HepG2 (cell line): ENCODE data around the gene TMEM253. TPM values are rescaled to one million over a fixed set of nuclear protein-coding genes. Genes with fewer than 3 reads are reported as not detected.
A peak's percentile ranks its signal among the peaks of the same experiment; 100 is the strongest.

Experiments
- ETV6 ChIP-seq: sonication (generic); formaldehyde crosslinking; conservative IDR thresholded peaks from 2 replicates; pipeline ENCODE4 v1.4.0; 2020; ENCODE audit warnings: missing genetic modification reagents
- FOXP1 ChIP-seq, 2 experiments: fragments of 450-650 bp in 1 of 2; IDR thresholded peaks; 2 replicates each; pipeline ENCODE4 v1.6.1; 2017 to 2018; ENCODE audit warnings: antibody characterized with exemption in 1 of 2
- JUNB ChIP-seq: sonication (generic); formaldehyde crosslinking; IDR thresholded peaks from 2 replicates; pipeline ENCODE4 v1.8.0; 2022; ENCODE audit warnings: missing genetic modification reagents, mild to moderate bottlenecking, borderline replicate concordance
- KDM4B ChIP-seq: sonication (generic); formaldehyde crosslinking; IDR thresholded peaks from 2 replicates; pipeline ENCODE4 v1.4.0; 2020; ENCODE audit warnings: missing genetic modification reagents
- KLF16 ChIP-seq, 2 experiments: sonication (generic) in 1 of 2; formaldehyde crosslinking in 1 of 2; IDR thresholded peaks; 2 replicates each; pipeline versions ENCODE4 v1.6.1 to v1.8.0; 2016 to 2023; ENCODE audit warnings: missing genetic modification reagents in 2 of 2, missing compliant biosample characterization in 1 of 2
- MIER3 ChIP-seq: IDR thresholded peaks from 2 replicates; pipeline ENCODE4 v1.6.1; 2016; ENCODE audit warnings: missing compliant biosample characterization, borderline replicate concordance
- NR3C1 ChIP-seq: sonication (generic); formaldehyde crosslinking; IDR thresholded peaks from 2 replicates; pipeline ENCODE4 v1.4.0; 2020; ENCODE audit warnings: missing genetic modification reagents
- RCOR2 ChIP-seq: IDR thresholded peaks from 2 replicates; pipeline ENCODE4 v1.6.1; 2016; ENCODE audit warnings: missing biosample characterization, missing genetic modification reagents
- ZBTB21 ChIP-seq: sonication (generic); formaldehyde crosslinking; IDR thresholded peaks from 2 replicates; pipeline ENCODE4 v1.4.0; 2020; ENCODE audit warnings: missing genetic modification reagents
- ZFP41 ChIP-seq: sonication (generic); formaldehyde crosslinking; IDR thresholded peaks from 2 replicates; pipeline ENCODE4 v1.4.0; 2020; ENCODE audit warnings: mild to moderate bottlenecking, missing genetic modification reagents, borderline replicate concordance
- ZNF24 ChIP-seq: fragments of 450-650 bp; IDR thresholded peaks from 2 replicates; pipeline ENCODE4 v1.6.1; 2017; ENCODE audit warnings: antibody characterized with exemption, mild to moderate bottlenecking
- ZNF280B ChIP-seq: sonication (generic); formaldehyde crosslinking; IDR thresholded peaks from 2 replicates; pipeline ENCODE4 v1.5.0; 2020; ENCODE audit warnings: missing genetic modification reagents, mild to moderate bottlenecking, borderline replicate concordance
- ZNF558 ChIP-seq: sonication (generic); formaldehyde crosslinking; IDR thresholded peaks from 2 replicates; pipeline ENCODE4 v1.9.0; 2022; ENCODE audit warnings: mild to moderate bottlenecking, missing genetic modification reagents, borderline replicate concordance
- ZNF740 ChIP-seq: sonication (generic); formaldehyde crosslinking; IDR thresholded peaks from 2 replicates; pipeline ENCODE4 v1.4.0; 2020; ENCODE audit warnings: missing genetic modification reagents
- polyA plus RNA-seq, 8 experiments: library from polyadenylated mRNA; depleted of rRNA in 3 of 8; stranded (reverse) in 7 of 8; unstranded in 1 of 8; fragments of >200 nt; fragmentation: Illumina TruSeq in 4 of 8; extraction: Trizol in 4 of 8; gene quantifications; 2 replicates each; pipeline versions ENCODE4 v1.2.1 to v1.2.3, GENCODE V29; 2011 to 2016; ENCODE audit warnings: low read depth in 4 of 8, missing spikeins in 1 of 8, mixed read lengths in 1 of 8; ENCODE audit not compliant: insufficient read depth in 1 of 8
- total RNA-seq, 5 experiments: library from RNA; depleted of rRNA; stranded (reverse); fragments of >200 nt; fragmentation: Illumina TruSeq; extraction: Trizol; gene quantifications; 2 replicates each; pipeline ENCODE4 v1.2.3, GENCODE V29; 2016; ENCODE audit warnings: low read depth in 1 of 5
- TF ChIP-seq, protein P1 (sequence below): sonication (generic); formaldehyde crosslinking; IDR thresholded peaks from 2 replicates; pipeline ENCODE4 v1.5.0; 2020; ENCODE audit warnings: mild to moderate bottlenecking, missing genetic modification reagents
- TF ChIP-seq, protein P2 (sequence below): sonication (generic); formaldehyde crosslinking; IDR thresholded peaks from 2 replicates; pipeline ENCODE4 v1.4.0; 2020; ENCODE audit warnings: mild to moderate bottlenecking, missing genetic modification reagents
- TF ChIP-seq, protein P3 (sequence below): sonication (generic); formaldehyde crosslinking; conservative IDR thresholded peaks from 2 replicates; pipeline ENCODE4 v1.4.0; 2020; ENCODE audit warnings: missing genetic modification reagents

TMEM253 gene
- total and polyA plus RNA-seq, 2 of the 13 experiments (the other 11 are each of a cell fraction or from before 2014, with no cell fraction given), result 0.29 to 0.45 TPM

DNA sequence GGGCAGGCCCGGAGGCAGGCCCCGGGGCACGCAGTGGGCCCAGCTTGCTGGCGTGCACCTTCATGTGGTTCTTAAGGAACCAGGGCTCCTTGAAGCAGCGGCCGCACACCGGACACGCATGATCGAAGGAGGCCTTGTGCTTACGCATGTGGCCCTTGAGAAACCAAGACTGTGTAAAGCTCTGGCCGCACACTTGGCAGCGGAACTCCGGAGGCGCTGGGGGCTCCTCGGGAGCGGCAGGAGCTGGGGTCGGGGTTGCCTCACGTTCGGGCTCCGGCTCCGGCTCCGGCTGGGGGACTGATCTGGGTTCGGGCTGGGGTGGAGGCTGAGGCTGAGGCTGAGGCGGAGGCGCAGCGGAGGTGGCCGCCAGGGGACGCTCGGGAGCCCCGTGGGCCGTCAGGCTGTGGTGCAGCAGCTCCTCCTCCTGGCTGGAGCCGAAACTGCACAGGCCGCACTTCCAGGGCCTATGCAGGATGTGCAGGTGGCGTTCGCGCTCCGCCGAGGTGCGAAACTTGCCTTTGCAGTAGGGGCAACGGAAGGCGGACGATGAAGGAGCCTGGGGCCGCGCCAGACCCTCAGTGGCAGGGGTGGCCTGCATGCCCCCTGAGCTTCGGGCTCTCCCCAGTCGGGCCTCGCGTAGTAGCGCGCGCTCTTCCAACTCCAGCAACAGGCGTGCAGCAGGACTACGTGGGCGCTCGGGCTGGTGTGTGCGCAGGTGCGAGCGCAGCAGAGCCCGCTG is 8.4 kb upstream of the TMEM253 start (continued):
- TF ChIP-seq, protein P1, sequence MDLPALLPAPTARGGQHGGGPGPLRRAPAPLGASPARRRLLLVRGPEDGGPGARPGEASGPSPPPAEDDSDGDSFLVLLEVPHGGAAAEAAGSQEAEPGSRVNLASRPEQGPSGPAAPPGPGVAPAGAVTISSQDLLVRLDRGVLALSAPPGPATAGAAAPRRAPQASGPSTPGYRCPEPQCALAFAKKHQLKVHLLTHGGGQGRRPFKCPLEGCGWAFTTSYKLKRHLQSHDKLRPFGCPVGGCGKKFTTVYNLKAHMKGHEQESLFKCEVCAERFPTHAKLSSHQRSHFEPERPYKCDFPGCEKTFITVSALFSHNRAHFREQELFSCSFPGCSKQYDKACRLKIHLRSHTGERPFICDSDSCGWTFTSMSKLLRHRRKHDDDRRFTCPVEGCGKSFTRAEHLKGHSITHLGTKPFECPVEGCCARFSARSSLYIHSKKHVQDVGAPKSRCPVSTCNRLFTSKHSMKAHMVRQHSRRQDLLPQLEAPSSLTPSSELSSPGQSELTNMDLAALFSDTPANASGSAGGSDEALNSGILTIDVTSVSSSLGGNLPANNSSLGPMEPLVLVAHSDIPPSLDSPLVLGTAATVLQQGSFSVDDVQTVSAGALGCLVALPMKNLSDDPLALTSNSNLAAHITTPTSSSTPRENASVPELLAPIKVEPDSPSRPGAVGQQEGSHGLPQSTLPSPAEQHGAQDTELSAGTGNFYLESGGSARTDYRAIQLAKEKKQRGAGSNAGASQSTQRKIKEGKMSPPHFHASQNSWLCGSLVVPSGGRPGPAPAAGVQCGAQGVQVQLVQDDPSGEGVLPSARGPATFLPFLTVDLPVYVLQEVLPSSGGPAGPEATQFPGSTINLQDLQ (CRISPR knock-in tag), result no peak
- TF ChIP-seq RCOR2 (CRISPR knock-in tag), result 0 out of 2 replicates have a peak, but pooled peaks have one; percentile 46
- TF ChIP-seq ZNF24, result no peak
- TF ChIP-seq JUNB (CRISPR knock-in tag), result no peak
- TF ChIP-seq NR3C1 (CRISPR knock-in tag), result no peak
- TF ChIP-seq ZFP41 (CRISPR knock-in tag), result peak; percentile 55; the same call in 1 of the 2 replicates
- TF ChIP-seq, protein P2, sequence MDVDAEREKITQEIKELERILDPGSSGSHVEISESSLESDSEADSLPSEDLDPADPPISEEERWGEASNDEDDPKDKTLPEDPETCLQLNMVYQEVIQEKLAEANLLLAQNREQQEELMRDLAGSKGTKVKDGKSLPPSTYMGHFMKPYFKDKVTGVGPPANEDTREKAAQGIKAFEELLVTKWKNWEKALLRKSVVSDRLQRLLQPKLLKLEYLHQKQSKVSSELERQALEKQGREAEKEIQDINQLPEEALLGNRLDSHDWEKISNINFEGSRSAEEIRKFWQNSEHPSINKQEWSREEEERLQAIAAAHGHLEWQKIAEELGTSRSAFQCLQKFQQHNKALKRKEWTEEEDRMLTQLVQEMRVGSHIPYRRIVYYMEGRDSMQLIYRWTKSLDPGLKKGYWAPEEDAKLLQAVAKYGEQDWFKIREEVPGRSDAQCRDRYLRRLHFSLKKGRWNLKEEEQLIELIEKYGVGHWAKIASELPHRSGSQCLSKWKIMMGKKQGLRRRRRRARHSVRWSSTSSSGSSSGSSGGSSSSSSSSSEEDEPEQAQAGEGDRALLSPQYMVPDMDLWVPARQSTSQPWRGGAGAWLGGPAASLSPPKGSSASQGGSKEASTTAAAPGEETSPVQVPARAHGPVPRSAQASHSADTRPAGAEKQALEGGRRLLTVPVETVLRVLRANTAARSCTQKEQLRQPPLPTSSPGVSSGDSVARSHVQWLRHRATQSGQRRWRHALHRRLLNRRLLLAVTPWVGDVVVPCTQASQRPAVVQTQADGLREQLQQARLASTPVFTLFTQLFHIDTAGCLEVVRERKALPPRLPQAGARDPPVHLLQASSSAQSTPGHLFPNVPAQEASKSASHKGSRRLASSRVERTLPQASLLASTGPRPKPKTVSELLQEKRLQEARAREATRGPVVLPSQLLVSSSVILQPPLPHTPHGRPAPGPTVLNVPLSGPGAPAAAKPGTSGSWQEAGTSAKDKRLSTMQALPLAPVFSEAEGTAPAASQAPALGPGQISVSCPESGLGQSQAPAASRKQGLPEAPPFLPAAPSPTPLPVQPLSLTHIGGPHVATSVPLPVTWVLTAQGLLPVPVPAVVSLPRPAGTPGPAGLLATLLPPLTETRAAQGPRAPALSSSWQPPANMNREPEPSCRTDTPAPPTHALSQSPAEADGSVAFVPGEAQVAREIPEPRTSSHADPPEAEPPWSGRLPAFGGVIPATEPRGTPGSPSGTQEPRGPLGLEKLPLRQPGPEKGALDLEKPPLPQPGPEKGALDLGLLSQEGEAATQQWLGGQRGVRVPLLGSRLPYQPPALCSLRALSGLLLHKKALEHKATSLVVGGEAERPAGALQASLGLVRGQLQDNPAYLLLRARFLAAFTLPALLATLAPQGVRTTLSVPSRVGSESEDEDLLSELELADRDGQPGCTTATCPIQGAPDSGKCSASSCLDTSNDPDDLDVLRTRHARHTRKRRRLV (CRISPR knock-in tag), result no peak
- peak; percentile 91 for TF ChIP-seq MIER3 (CRISPR knock-in tag)
- peak; percentile 81 for TF ChIP-seq ZNF740 (CRISPR knock-in tag)
- TF ChIP-seq, protein P3, sequence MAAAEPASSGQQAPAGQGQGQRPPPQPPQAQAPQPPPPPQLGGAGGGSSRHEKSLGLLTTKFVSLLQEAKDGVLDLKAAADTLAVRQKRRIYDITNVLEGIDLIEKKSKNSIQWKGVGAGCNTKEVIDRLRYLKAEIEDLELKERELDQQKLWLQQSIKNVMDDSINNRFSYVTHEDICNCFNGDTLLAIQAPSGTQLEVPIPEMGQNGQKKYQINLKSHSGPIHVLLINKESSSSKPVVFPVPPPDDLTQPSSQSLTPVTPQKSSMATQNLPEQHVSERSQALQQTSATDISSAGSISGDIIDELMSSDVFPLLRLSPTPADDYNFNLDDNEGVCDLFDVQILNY (CRISPR knock-in tag), result no peak; the same call in none of the 2 replicates
- TF ChIP-seq ETV6 (CRISPR knock-in tag), result no peak; the same call in none of the 2 replicates
- TF ChIP-seq KDM4B, result peak; percentile 91; the same call in 1 of the 2 replicates
- peak; percentile 83 for TF ChIP-seq ZNF280B (CRISPR knock-in tag)
- no peak for TF ChIP-seq FOXP1 (IDR thresholded peaks at IDR 0.05)
- 0 out of 2 replicates have a peak, but pooled peaks have one; percentile 25 for TF ChIP-seq FOXP1 (CRISPR knock-in tag; IDR thresholded peaks at IDR 0.05)
- 0 out of 2 replicates have a peak, but pooled peaks have one; percentile 44 for TF ChIP-seq ZBTB21 (CRISPR knock-in tag)
- peak in 1 of 2 experiments; percentile 96; a peak in 3 of 4 replicates for TF ChIP-seq KLF16 (CRISPR knock-in tag; IDR thresholded peaks at IDR 0.05)
- no peak for TF ChIP-seq ZNF558 (CRISPR knock-in tag)
